GM12878 (cell line): Measurements from ENCODE around the gene MOGAT1. TPM values are rescaled to one million over a fixed set of nuclear protein-coding genes. Genes with fewer than 3 reads are reported as not detected.

Source experiments
- ATAC-seq: fragments of 200-7000 bp; cut with Tn5 transposase; 3 replicates; pipeline ENCODE4 v1.9.1; 2020; ENCODE audit warnings: mild to moderate bottlenecking, moderate library complexity
- BruUV-seq: library from RNA; stranded (reverse); fragments of 400-500 nt; replicated peaks from 2 replicates; lab custom pipeline; 2021; lab: Mats Ljungman, UMichigan
- CTCF ChIA-PET: fragments of 300-600 bp; sonication (Branson Sonifier 250); formaldehyde crosslinking; extraction: SDS; loops from one replicate; lab custom pipeline; 2021; ENCODE audit warnings: inconsistent platforms; lab: Yijun Ruan, JAX
- POLR2A ChIA-PET: fragments of 350-600 bp; formaldehyde crosslinking; extraction: SDS; loops from one replicate; lab custom pipeline; 2021; ENCODE audit warnings: inconsistent platforms; lab: Charles Lee
- RAD21 ChIA-PET: fragments of 300-600 bp; sonication (Branson Sonifier 250); formaldehyde crosslinking; loops from one replicate; lab custom pipeline; 2023; ENCODE audit warnings: antibody characterized with exemption; ENCODE audit not compliant: unreplicated experiment; lab: Charles Lee
- SMC1A ChIA-PET: fragments of 300-600 bp; sonication (Branson Sonifier 250); formaldehyde crosslinking; loops from one replicate; lab custom pipeline; 2023; ENCODE audit not compliant: unreplicated experiment, uncharacterized antibody; lab: Charles Lee
- DNase-seq: peaks from one replicate; pipeline ENCODE4 v3.0.0-alpha.2; 2011; ENCODE audit warnings: low read depth, low spot score
- FAIRE-seq: peaks from 3 replicates; lab custom pipeline; 2011; peaks lifted over from hg19 to GRCh38; lab: Jason Lieb, UNC
- H2AFZ ChIP-seq: 2 replicates; pipeline ENCODE4 v1.6.0; 2011; ENCODE audit warnings: low read depth, low read length, control low read depth; ENCODE audit not compliant: control insufficient read depth
- H3K27ac ChIP-seq: 2 replicates; pipeline ENCODE4 v1.5.1; 2011; ENCODE audit warnings: control low read depth; ENCODE audit not compliant: control insufficient read depth, insufficient read depth
- H3K27me3 ChIP-seq, 2 experiments: replicated peaks in 1 of 2; 2 replicates each; pipeline versions ENCODE4 v1.6.0 to v1.6.1; 2011; ENCODE audit warnings: low read length in 1 of 2; ENCODE audit not compliant: control insufficient read depth in 2 of 2, insufficient read depth in 2 of 2
- H3K36me3 ChIP-seq, 2 experiments: 2 replicates each; pipeline ENCODE4 v1.5.1; 2011; ENCODE audit warnings: low read length in 1 of 2; ENCODE audit not compliant: control insufficient read depth in 2 of 2, insufficient read depth in 2 of 2
- H3K4me1 ChIP-seq: 2 replicates; pipeline ENCODE4 v1.6.1; 2011; ENCODE audit warnings: mild to moderate bottlenecking, low read length, moderate library complexity, mixed read lengths; ENCODE audit not compliant: control insufficient read depth, insufficient read depth
- H3K4me2 ChIP-seq: 2 replicates; pipeline ENCODE4 v1.6.0; 2011; ENCODE audit warnings: control low read depth; ENCODE audit not compliant: control insufficient read depth, insufficient read depth
- H3K4me3 ChIP-seq: fragments of 200-600 bp; sonication (generic); 2 replicates; pipeline ENCODE4 v1.5.1; 2016
- H3K79me2 ChIP-seq: 2 replicates; pipeline ENCODE4 v1.6.0; 2011; ENCODE audit warnings: low read length; ENCODE audit not compliant: control insufficient read depth, insufficient read depth
- H3K9ac ChIP-seq: 2 replicates; pipeline ENCODE4 v1.8.0; 2011; ENCODE audit warnings: low read length, control low read depth, mixed read lengths; ENCODE audit not compliant: control insufficient read depth, insufficient read depth
- H3K9me3 ChIP-seq: replicated peaks from 3 replicates; pipeline ENCODE4 v1.5.1; 2011; ENCODE audit warnings: mild to moderate bottlenecking, low read length; ENCODE audit not compliant: control insufficient read depth, insufficient read depth
- H4K20me1 ChIP-seq: 2 replicates; pipeline ENCODE4 v1.6.0; 2011; ENCODE audit not compliant: control insufficient read depth, insufficient read depth
- CHD2 ChIP-seq: IDR thresholded peaks from 2 replicates; pipeline ENCODE4 v1.6.1; 2011; ENCODE audit warnings: low read depth, low read length, improper control_type of control experiment, borderline replicate concordance
- FOXM1 ChIP-seq: IDR thresholded peaks from 2 replicates; pipeline ENCODE4 v1.6.1; 2012; ENCODE audit warnings: low read depth, mild to moderate bottlenecking, inconsistent platforms, low read length, moderate library complexity
- IRF3 ChIP-seq: fragments of 450-650 bp; IDR thresholded peaks from 2 replicates; pipeline ENCODE4 v1.6.1; 2014; ENCODE audit warnings: mild to moderate bottlenecking
- ZSCAN29 ChIP-seq: fragments of 450-650 bp; IDR thresholded peaks from 2 replicates; pipeline ENCODE4 v1.6.1; 2017; ENCODE audit warnings: mild to moderate bottlenecking, moderate library complexity
- WGBS: methylation state at CpG from one replicate; pipeline ENCODE4 v1.1.6; 2016; ENCODE audit warnings: low lambda C conversion rate; ENCODE audit not compliant: insufficient replicate concordance, insufficient coverage; ENCODE audit errors: missing lambda C conversion rate; 5-methylcytosine and 5-hydroxymethylcytosine counted together
- in situ Hi-C: fragments of 300-500 bp; cut with MboI; formaldehyde crosslinking; loops from 9 replicates; pipeline ENCODE4 v1.14.3; 2018; ENCODE audit warnings: mixed read lengths
- intact Hi-C: fragments of 100-400 bp; cut with micrococcal nuclease; formaldehyde crosslinking; loops from one replicate; pipeline ENCODE4 v1.14.2; 2022; ENCODE audit not compliant: unreplicated experiment
- polyA plus RNA-seq, 11 experiments: library from polyadenylated mRNA; depleted of rRNA in 4 of 11; unstranded in 6 of 11; stranded (reverse) in 5 of 11; fragments of >200 nt; fragmentation: Nextera tagmentation in 4 of 11; fragmentation: Illumina TruSeq in 1 of 11; extraction: Ambion mirVana in 4 of 11; extraction: Trizol in 1 of 11; gene quantifications; 1 replicate in 1 of 11; 2 replicates in 10 of 11; pipeline versions ENCODE4 v1.2.1 to v1.2.3, GENCODE V29; 2011 to 2016; ENCODE audit warnings: inconsistent platforms in 2 of 11, missing spikeins in 2 of 11, low read depth in 1 of 11
- total RNA-seq, 4 experiments: library from RNA; depleted of rRNA in 3 of 4; stranded (reverse); fragments of >200 nt in 3 of 4; fragmentation: Illumina TruSeq in 1 of 4; extraction: Trizol in 1 of 4; gene quantifications; 2 replicates each; pipeline versions ENCODE4 v1.2.1 to v1.2.3, GENCODE V29; 2013 to 2021
- TF ChIP-seq, protein P1 (sequence below): fragments of 450-650 bp; IDR thresholded peaks from 2 replicates; pipeline ENCODE4 v1.6.1; 2017; ENCODE audit warnings: mild to moderate bottlenecking, low read depth, inconsistent platforms; ENCODE audit not compliant: poor library complexity, severe bottlenecking
- TF ChIP-seq, protein P2 (sequence below): fragments of 450-650 bp; formaldehyde crosslinking; IDR thresholded peaks from 2 replicates; pipeline ENCODE4 v1.4.0; 2022; ENCODE audit warnings: mild to moderate bottlenecking, moderate library complexity

MOGAT1 gene
- total and polyA plus RNA-seq, 10 of the 15 experiments (the other 5 are each of a cell fraction or from before 2014, with no cell fraction given), result not detected

DNA sequence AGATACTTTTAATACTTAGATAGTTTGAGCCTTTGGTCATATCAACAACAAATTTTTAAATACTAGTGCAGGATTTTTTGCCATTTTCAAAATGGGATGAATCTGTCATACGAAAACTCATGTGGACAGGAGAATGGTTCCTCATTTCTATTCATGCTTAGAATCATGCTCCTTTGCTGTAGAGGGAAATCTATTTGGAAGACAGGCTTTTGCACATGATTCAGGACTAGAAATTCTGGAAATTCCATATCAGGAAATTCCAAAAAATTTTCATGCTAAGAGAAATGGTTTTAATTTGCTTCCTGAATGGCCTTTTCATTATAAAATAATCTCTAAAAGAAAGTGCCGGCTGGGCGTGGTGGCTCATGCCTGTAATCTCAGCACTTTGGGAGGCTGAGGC lies 39.3 kb downstream of the MOGAT1 start:
- FAIRE-seq (no peak), ATAC-seq (no peak), DNase-seq (no peak)
- TF ChIP-seq, protein P1, sequence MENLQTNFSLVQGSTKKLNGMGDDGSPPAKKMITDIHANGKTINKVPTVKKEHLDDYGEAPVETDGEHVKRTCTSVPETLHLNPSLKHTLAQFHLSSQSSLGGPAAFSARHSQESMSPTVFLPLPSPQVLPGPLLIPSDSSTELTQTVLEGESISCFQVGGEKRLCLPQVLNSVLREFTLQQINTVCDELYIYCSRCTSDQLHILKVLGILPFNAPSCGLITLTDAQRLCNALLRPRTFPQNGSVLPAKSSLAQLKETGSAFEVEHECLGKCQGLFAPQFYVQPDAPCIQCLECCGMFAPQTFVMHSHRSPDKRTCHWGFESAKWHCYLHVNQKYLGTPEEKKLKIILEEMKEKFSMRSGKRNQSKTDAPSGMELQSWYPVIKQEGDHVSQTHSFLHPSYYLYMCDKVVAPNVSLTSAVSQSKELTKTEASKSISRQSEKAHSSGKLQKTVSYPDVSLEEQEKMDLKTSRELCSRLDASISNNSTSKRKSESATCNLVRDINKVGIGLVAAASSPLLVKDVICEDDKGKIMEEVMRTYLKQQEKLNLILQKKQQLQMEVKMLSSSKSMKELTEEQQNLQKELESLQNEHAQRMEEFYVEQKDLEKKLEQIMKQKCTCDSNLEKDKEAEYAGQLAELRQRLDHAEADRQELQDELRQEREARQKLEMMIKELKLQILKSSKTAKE, result no peak
- Histone ChIP-seq H3K9ac (no peak overlapping the region), H3K9me3 (no peaks in the 10 kb centered on the region), H3K36me3 (no peaks in the 10 kb centered on the region), H3K27ac (no peak overlapping the region), H3K4me3 (no peak overlapping the region), H3K4me1 (peaks cover 8% of the 10 kb centered on the region), H4K20me1 (no peaks in the 10 kb centered on the region), H2AFZ (no peak overlapping the region), H3K79me2 (no peaks in the 10 kb centered on the region), H3K27me3 (no peaks in the 10 kb centered on the region), H3K4me2 (no peak overlapping the region)
- ChIA-PET POLR2A (no interaction called here), CTCF (interaction anchor here (0.7 to 8.2 kb wide), 6 partner anchors 20 to 229 kb away, joined by 3 to 141 read pairs (median 14); no protein-coding TSS in a partner anchor), SMC1A (interaction anchor here (1.0 to 7.8 kb wide), 4 partner anchors 151 to 229 kb away, joined by 3 to 100 read pairs (median 16); no protein-coding TSS in a partner anchor), RAD21 (interaction anchor here (1.1 to 5.5 kb wide), 2 partner anchors 11 to 191 kb away, joined by 3 to 66 read pairs; no protein-coding TSS in a partner anchor)
- in situ Hi-C loops, result no loop called here
- 89% methylated on average over 3 of the region's 3 CpGs for WGBS
- BruUV-seq, result no TSS peak
- intact Hi-C loops, result no loop called here

DNA sequence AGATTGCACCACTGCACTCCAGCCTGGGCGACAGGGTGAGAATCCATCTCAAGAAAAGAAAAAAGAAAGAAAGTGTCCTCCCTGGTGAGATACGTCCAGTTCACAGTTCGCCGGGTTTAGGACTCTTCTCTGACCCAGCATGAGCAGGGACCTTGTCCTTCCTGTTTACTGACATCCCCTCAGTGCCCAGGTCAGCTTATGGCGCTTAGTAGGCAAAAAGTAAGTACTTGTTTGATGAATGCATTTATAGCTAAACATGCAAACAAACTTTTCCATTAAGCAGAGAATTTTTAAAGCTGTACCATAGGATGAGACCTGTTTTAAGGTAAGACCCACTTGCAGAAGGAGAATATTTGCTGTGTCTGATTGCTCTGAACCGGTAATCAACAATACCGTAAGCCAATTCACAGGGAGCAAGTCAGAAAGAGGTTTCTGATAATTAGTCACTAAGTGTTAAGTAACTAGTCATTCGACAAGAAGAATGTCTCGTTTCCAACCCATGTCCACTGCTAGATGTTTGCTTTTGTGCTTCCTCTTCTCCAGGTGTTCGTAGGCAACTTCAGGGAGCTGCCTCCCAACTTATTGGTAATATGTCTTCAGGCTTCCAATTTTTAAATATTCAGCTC lies 40.0 kb downstream of the MOGAT1 start:
- no peak for DNase-seq
- ATAC-seq, result no peak
- Histone ChIP-seq H3K27ac (no peak overlapping the region), H3K4me3 (no peak overlapping the region), H3K79me2 (no peaks in the 10 kb centered on the region), H3K36me3 (no peaks in the 10 kb centered on the region), H3K27me3 (no peaks in the 10 kb centered on the region), H4K20me1 (no peaks in the 10 kb centered on the region), H3K9me3 (no peaks in the 10 kb centered on the region), H3K9ac (no peak overlapping the region), H2AFZ (no peak overlapping the region), H3K4me1 (peaks cover 8% of the 10 kb centered on the region), H3K4me2 (no peak overlapping the region)
- intact Hi-C loops, result no loop called here
- ChIA-PET CTCF (interaction anchor here (1.4 to 8.2 kb wide), 2 partner anchors 190 to 192 kb away, joined by 6 to 141 read pairs; no protein-coding TSS in a partner anchor), SMC1A (interaction anchor here (0.9 to 7.8 kb wide), 3 partner anchors 12 to 190 kb away, joined by 3 to 100 read pairs (median 3); no protein-coding TSS in a partner anchor), POLR2A (no interaction called here), RAD21 (interaction anchor here (1.1 to 5.5 kb wide), 2 partner anchors 11 to 191 kb away, joined by 3 to 66 read pairs; no protein-coding TSS in a partner anchor)
- no peak for FAIRE-seq
- WGBS, result 52% methylated on average over 10 of the region's 10 CpGs
- BruUV-seq, result no TSS peak
- in situ Hi-C loops, result no loop called here
- TF ChIP-seq IRF3, result no peak
- no peak for TF ChIP-seq FOXM1
- TF ChIP-seq CHD2, result no peak
- TF ChIP-seq, protein P2, sequence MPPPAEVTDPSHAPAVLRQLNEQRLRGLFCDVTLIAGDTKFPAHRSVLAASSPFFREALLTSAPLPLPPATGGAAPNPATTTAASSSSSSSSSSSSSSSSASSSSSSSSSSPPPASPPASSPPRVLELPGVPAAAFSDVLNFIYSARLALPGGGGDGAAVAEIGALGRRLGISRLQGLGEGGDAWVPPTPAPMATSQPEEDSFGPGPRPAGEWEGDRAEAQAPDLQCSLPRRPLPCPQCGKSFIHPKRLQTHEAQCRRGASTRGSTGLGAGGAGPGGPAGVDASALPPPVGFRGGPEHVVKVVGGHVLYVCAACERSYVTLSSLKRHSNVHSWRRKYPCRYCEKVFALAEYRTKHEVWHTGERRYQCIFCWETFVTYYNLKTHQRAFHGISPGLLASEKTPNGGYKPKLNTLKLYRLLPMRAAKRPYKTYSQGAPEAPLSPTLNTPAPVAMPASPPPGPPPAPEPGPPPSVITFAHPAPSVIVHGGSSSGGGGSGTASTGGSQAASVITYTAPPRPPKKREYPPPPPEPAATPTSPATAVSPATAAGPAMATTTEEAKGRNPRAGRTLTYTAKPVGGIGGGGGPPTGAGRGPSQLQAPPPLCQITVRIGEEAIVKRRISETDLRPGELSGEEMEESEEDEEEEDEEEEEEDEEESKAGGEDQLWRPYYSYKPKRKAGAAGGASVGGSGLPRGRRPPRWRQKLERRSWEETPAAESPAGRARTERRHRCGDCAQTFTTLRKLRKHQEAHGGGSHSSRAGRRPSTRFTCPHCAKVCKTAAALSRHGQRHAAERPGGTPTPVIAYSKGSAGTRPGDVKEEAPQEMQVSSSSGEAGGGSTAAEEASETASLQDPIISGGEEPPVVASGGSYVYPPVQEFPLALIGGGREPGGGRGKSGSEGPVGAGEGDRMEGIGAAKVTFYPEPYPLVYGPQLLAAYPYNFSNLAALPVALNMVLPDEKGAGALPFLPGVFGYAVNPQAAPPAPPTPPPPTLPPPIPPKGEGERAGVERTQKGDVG, result no peak
- TF ChIP-seq ZSCAN29, result no peak
